ENCODE results near the gene UNC79. TPM values are rescaled to one million over a fixed set of nuclear protein-coding genes. Genes with fewer than 3 reads are reported as not detected.

UNC79 gene
- total RNA-seq, 1 donor from 2014 or later = 0.03 TPM

DNA sequence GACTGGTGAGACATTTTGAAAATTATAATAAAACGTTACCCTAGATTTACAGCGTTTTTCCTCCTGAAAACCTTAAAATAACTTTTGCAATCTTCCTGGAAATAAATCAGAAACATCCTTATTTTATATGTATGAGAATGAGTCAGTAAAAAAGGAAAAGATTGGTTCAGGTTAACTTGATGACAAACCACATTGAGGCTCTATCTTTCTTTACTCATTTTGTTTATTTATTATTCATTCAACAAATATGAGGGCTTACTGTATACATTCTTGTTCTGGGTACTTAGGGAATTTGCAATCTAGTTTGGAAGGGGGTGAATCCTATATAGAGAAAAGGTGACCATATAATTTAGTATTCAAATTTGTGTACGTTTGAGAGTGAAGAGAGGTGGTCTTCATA, 156.6 kb downstream of the UNC79 start:
- no peak overlapping the region for H3K4me3 Mint-ChIP-seq
- no peaks in the 10 kb centered on the region for H3K27me3 Mint-ChIP-seq (ENCODE audit: insufficient read depth)
- DNase-seq (ENCODE audit: low spot score) = no peak
- no peaks in the 10 kb centered on the region for H3K36me3 Mint-ChIP-seq (ENCODE audit: low read depth)
- no peaks in the 10 kb centered on the region for H3K9me3 Mint-ChIP-seq
- intact Hi-C loops (cut with micrococcal nuclease) = no loop called here
- no peak overlapping the region for H3K27ac Mint-ChIP-seq
- H3K4me1 Mint-ChIP-seq (ENCODE audit: low read depth) = no peaks in the 10 kb centered on the region

DNA sequence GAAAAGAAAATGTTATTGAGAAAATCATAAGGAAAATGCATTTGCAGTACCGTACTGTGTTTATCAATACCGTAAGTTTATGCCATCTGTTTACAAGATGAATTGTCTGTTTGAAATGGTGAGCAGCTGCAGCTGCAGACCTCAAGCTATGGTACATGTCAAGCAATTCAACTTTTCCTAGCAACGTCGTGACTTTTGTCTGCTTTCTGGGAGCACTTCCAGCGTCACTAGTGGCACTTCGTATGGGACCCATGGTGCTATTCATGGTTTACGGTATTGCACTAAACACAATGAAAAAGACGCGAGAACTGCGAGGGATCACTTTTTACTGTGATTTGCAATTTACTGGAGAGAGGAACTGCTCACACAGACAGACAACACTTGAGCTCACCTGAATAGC, 160.8 kb downstream of the UNC79 start:
- intact Hi-C loops (cut with micrococcal nuclease) = no loop called here
- no peaks in the 10 kb centered on the region for H3K4me1 Mint-ChIP-seq (ENCODE audit: low read depth)
- no peak overlapping the region for H3K4me3 Mint-ChIP-seq
- H3K9me3 Mint-ChIP-seq = no peaks in the 10 kb centered on the region
- H3K36me3 Mint-ChIP-seq (ENCODE audit: low read depth) = no peaks in the 10 kb centered on the region
- H3K27me3 Mint-ChIP-seq (ENCODE audit: insufficient read depth) = peaks cover 2% of the 10 kb centered on the region
- no peak overlapping the region for H3K27ac Mint-ChIP-seq
- DNase-seq (ENCODE audit: low spot score) = no peak

DNA sequence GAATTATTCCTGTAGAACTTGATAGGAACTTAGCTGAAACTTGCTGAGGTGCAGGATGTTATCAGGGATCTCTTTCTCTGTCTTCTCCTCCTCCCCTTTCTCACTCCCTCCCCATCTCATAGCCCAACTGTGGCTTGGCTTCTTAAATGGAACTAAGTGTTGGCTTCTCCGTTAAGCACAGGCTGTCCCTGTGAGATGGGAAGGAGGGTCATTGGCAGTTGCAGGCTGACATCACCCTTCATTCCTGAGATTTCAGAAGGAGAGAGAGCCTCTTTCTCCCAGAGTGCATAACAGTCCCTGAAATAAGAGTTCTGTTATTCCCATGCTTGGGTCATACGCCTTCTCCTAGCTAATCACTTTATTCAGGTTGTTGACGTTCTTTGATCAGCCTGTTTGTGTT, 162.0 kb downstream of the UNC79 start:
- Mint-ChIP-seq H3K36me3 (ENCODE audit: low read depth) (no peaks in the 10 kb centered on the region), H3K27ac (no peak overlapping the region), H3K4me3 (no peak overlapping the region), H3K27me3 (ENCODE audit: insufficient read depth) (peaks cover 2% of the 10 kb centered on the region), H3K9me3 (no peaks in the 10 kb centered on the region), H3K4me1 (ENCODE audit: low read depth) (no peaks in the 10 kb centered on the region)
- intact Hi-C loops (cut with micrococcal nuclease) = no loop called here
- DNase-seq (ENCODE audit: low spot score) = no peak

DNA sequence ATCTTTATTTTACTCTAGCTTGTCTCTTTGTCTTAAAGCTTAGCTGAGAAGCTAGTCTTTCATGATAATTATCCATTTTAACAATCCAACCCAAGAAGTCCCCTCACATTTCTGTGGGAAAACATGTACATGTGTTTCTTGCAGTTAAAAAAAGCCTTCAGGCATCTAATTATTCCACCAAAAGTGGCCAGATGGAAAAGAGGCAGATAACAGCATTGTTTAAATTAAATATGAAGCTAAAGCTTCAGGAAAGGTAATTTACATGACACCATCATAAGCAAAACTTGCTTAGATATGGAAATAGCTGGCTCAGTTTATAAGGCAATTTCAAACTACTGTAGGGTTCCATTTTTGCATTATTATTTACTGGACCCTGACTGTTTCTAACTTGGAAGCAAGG, 175.4 kb downstream of the UNC79 start:
- intact Hi-C loops (cut with micrococcal nuclease) = no loop called here
- Mint-ChIP-seq H3K4me3 (no peak overlapping the region), H3K9me3 (no peaks in the 10 kb centered on the region), H3K27me3 (ENCODE audit: insufficient read depth) (peaks cover 2% of the 10 kb centered on the region), H3K4me1 (ENCODE audit: low read depth) (no peaks in the 10 kb centered on the region), H3K27ac (no peak overlapping the region), H3K36me3 (ENCODE audit: low read depth) (no peaks in the 10 kb centered on the region)
- DNase-seq (ENCODE audit: low spot score) = no peak

DNA sequence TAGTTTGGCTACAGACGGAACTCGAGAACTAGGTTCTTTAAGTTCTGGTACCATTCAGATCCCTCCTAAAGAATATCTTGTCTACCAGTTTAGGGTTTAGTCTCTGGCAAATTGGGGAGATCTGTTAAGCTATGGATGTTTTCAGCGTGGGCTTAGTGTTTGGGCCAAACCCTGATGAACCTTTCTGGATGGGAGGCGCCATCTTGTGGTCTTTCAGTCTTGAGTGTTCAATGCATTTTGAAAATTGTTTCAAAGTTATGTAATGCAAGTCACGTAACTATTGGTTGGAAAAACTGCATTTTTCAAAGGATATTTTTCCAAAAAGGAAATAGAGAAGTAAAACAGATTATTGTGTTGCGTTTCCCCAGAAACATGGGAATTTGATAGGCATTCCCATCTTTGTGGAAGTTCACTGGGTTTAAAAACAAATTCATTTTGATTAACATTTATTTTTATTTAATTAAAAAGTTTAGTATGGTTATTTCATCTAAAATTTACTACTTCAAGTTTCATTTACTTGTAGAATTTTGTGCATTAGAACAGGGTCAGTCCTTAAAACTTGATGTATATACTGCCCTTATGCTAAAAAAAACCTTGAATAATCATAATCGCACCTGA, 188.5 kb downstream of the UNC79 start:
- Mint-ChIP-seq H3K9me3 (no peaks in the 10 kb centered on the region), H3K36me3 (ENCODE audit: low read depth) (no peaks in the 10 kb centered on the region), H3K27me3 (ENCODE audit: insufficient read depth) (peaks cover 7% of the 10 kb centered on the region), H3K4me1 (ENCODE audit: low read depth) (no peaks in the 10 kb centered on the region), H3K4me3 (no peak overlapping the region), H3K27ac (no peak overlapping the region)
- DNase-seq (ENCODE audit: low spot score) = no peak
- intact Hi-C loops (cut with micrococcal nuclease) = loop anchor here (5.0 kb wide), 1 partner anchor 412 kb away; the partner anchor contains the start of genes GON7 and UBR7

DNA sequence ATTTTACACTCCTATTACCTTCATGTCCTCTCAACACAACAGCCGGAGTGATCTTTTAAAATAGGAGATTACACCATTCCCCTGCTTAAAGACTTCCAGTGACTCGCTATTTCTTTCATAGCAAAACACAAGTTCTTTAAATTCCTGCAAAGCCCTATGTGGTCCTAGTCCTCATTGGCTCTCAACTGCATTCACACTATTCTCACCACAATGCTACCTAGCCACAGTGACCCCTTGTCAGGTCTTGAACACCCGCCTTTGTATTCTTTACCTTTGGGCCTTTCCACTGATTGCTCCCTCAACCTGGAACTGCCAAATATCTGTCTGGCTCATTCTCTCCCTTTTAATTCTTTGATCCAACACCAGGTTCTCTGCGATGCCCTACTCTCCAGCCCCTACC, 197.3 kb downstream of the UNC79 start:
- peaks cover 4% of the 10 kb centered on the region for H3K27me3 Mint-ChIP-seq (ENCODE audit: insufficient read depth)
- no peak overlapping the region for H3K4me3 Mint-ChIP-seq
- no peaks in the 10 kb centered on the region for H3K36me3 Mint-ChIP-seq (ENCODE audit: low read depth)
- no peak for DNase-seq (ENCODE audit: low spot score)
- H3K4me1 Mint-ChIP-seq (ENCODE audit: low read depth) = no peaks in the 10 kb centered on the region
- no peaks in the 10 kb centered on the region for H3K9me3 Mint-ChIP-seq
- intact Hi-C loops (cut with micrococcal nuclease) = no loop called here
- no peak overlapping the region for H3K27ac Mint-ChIP-seq

DNA sequence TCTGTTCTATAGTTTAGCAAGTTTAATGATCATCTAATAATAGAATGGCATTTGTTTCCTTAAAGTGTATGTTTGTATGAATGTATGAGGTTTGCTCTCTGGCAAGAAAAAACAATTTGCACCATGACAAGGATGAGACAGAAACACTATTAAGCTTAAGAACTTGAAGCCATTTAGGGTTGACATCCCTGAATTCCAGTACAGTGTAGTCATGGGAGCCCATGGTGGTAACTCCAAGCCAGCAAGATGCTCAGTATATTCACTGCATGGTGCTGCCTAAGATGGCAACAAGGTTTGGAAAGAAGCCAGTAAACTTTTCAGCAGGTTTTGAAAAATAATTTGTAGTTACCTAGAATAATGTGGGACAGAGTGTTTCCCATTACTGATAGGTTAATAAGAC, 198.9 kb downstream of the UNC79 start:
- Mint-ChIP-seq H3K9me3 (no peaks in the 10 kb centered on the region), H3K4me1 (ENCODE audit: low read depth) (no peaks in the 10 kb centered on the region), H3K27ac (no peak overlapping the region), H3K4me3 (no peak overlapping the region), H3K36me3 (ENCODE audit: low read depth) (no peaks in the 10 kb centered on the region), H3K27me3 (ENCODE audit: insufficient read depth) (peaks cover 5% of the 10 kb centered on the region)
- intact Hi-C loops (cut with micrococcal nuclease) = no loop called here
- no peak for DNase-seq (ENCODE audit: low spot score)

DNA sequence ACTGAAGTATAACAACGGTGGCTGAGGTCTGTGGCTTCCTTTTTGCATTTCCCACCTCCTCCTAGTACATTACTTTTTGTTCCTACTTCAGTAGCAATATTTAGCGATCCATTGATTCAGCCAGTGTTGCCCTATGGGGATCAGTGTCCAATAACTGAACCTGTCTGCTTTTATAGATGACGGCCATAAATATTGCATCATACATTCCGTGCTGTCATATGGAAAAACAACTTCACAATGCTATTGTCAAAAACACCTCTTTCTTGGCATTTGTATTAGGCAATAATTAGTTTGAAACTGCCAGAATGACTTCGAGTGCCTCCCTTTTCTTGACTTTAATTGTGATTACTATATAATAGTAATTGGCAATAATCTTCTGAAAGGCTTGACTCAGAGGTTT, 208.1 kb downstream of the UNC79 start:
- H3K27me3 Mint-ChIP-seq (ENCODE audit: insufficient read depth) = peaks cover 8% of the 10 kb centered on the region
- H3K9me3 Mint-ChIP-seq = no peaks in the 10 kb centered on the region
- DNase-seq (ENCODE audit: low spot score) = no peak
- intact Hi-C loops (cut with micrococcal nuclease) = no loop called here
- H3K27ac Mint-ChIP-seq = no peak overlapping the region
- H3K4me1 Mint-ChIP-seq (ENCODE audit: low read depth) = no peaks in the 10 kb centered on the region
- H3K36me3 Mint-ChIP-seq (ENCODE audit: low read depth) = peaks cover 2% of the 10 kb centered on the region
- H3K4me3 Mint-ChIP-seq = no peak overlapping the region

DNA sequence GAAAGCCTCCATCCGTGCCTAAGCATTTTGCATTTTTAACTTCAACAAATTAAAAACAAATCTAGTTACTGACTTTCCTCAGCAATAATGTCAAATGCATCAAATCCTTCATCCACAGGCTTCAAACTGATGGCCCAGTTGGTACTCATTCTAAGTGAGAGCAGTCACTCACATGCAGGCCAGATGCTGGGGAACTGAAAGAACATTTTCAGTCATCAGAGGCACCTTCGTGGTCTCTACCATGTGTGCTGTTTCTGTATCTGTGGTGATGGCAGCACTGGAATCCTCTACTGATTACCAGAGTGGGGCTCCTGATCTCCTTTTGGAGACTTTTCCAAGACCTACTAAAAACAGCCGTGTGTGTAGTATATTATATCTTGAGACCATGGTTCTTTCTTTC, 212.4 kb downstream of the UNC79 start:
- peaks cover 10% of the 10 kb centered on the region for H3K4me1 Mint-ChIP-seq (ENCODE audit: low read depth)
- no peak for DNase-seq (ENCODE audit: low spot score)

DNA sequence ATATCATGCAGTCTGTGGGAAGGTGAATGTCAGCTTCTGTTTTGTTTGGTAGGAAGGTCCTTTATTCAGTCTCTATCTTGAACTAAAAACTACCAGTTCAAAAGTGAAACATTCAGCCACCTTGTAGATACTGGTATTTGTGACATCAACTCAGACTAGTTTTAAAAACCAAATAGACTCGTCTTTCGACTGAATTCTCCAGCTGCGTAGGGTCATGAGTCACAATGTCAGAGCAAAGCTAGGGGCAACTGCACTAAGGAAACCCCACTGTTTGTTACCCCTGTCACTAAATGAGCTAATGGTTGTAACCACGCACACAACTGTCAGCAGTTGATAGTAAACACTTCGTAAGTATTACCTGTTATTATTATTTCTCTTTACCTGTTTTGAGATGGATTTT, 212.9 kb downstream of the UNC79 start:
- H3K4me1 Mint-ChIP-seq (ENCODE audit: low read depth) = peaks cover 16% of the 10 kb centered on the region
- H3K27me3 Mint-ChIP-seq (ENCODE audit: insufficient read depth) = peaks cover 13% of the 10 kb centered on the region
- H3K9me3 Mint-ChIP-seq = peaks cover 13% of the 10 kb centered on the region
- intact Hi-C loops (cut with micrococcal nuclease) = no loop called here
- no peak overlapping the region for H3K4me3 Mint-ChIP-seq
- DNase-seq (ENCODE audit: low spot score) = no peak
- H3K36me3 Mint-ChIP-seq (ENCODE audit: low read depth) = peaks cover 2% of the 10 kb centered on the region
- no peak overlapping the region for H3K27ac Mint-ChIP-seq

More for the DNA sequence above, 212.4 kb downstream of the UNC79 start:
- peaks cover 12% of the 10 kb centered on the region for H3K9me3 Mint-ChIP-seq
- H3K36me3 Mint-ChIP-seq (ENCODE audit: low read depth) = peaks cover 2% of the 10 kb centered on the region
- H3K27me3 Mint-ChIP-seq (ENCODE audit: insufficient read depth) = peaks cover 8% of the 10 kb centered on the region
- H3K27ac Mint-ChIP-seq = no peak overlapping the region
- H3K4me3 Mint-ChIP-seq = no peak overlapping the region
- intact Hi-C loops (cut with micrococcal nuclease) = no loop called here

DNA sequence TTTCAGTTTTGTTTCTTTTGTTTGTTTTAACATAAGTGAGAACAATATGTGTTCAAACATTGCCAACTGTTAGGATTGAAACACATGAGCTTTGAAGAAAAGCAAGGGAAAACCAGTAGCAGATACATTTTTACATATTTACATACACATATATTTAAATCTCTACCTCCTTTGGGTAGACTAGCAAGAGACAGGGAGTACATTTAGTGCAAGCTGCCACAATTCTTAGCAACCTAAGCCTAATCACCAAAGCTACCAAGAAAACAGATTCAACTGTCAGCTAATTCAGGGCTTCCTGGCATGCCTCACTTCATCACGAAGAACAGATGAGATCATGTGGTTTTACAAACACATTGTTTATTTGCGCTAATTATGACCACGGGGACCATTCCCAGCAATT, 214.5 kb downstream of the UNC79 start:
- peaks cover 19% of the 10 kb centered on the region for H3K4me1 Mint-ChIP-seq (ENCODE audit: low read depth)
- peaks cover 15% of the 10 kb centered on the region for H3K27me3 Mint-ChIP-seq (ENCODE audit: insufficient read depth)
- no peak overlapping the region for H3K27ac Mint-ChIP-seq
- DNase-seq (ENCODE audit: low spot score) = no peak
- peaks cover 13% of the 10 kb centered on the region for H3K9me3 Mint-ChIP-seq
- H3K4me3 Mint-ChIP-seq = no peak overlapping the region
- intact Hi-C loops (cut with micrococcal nuclease) = no loop called here
- H3K36me3 Mint-ChIP-seq (ENCODE audit: low read depth) = peaks cover 2% of the 10 kb centered on the region

DNA sequence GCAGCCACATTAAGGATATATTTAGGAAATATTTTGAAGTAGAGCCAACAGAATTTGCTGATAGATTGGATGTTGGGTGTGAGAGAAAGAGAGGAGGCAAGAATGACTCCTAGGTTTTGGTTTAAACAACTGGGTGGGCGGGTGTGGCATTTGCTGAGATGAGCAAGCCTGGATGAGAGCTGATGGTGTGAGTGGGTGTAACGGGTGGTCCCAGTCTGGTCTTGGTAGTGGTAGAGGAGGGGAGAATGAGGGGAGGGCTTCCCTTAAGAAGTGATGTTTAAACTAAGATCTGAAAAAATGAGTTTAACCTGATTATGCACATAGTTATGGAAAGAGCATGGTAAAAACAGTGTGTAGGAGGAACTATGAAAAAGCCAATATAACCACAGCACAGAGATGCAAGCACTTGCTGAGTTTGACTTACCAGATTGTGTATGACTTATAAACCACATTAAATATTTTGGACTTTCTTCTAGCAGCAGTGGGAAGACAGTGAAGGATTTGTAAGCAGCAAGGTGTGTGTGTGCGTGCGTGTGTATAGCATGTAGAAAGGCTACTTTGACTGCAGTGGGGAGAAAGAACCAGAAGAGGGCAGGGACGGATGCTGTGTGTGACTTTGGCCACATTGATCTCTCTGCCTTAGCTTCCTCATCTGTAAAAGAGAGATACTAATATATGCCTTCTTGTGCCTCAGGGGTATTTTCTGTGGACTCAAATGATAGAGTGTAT, 217.9 kb downstream of the UNC79 start:
- Mint-ChIP-seq H3K4me1 (ENCODE audit: low read depth) (peaks cover 19% of the 10 kb centered on the region), H3K27ac (peak overlapping the region; percentile 72), H3K4me3 (no peak overlapping the region), H3K9me3 (peaks cover 13% of the 10 kb centered on the region), H3K36me3 (ENCODE audit: low read depth) (no peaks in the 10 kb centered on the region), H3K27me3 (ENCODE audit: insufficient read depth) (peaks cover 16% of the 10 kb centered on the region)
- intact Hi-C loops (cut with micrococcal nuclease) = no loop called here
- DNase-seq (ENCODE audit: low spot score) = no peak

DNA sequence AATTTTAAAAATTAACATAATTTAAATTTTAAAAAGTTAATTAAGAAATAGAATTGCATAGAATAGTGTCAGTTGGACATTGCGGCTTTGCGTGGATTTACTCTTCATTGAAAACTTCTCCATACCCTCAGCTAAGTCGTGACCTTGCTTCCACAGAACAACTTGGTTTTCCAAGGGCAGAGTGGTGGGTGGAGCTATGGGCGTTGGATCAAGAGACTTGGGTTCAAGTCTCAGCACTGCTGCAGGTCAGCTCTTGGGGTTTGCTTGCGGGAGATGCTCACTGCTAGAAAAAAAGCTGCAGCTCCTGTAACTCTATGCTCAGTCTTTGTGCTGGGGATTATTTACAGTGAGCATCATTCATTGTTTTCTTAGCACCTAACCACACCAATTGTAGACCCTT, 223.9 kb downstream of the UNC79 start:
- DNase-seq (ENCODE audit: low spot score) = no peak
- no peaks in the 10 kb centered on the region for H3K9me3 Mint-ChIP-seq
- intact Hi-C loops (cut with micrococcal nuclease) = no loop called here
- H3K27me3 Mint-ChIP-seq (ENCODE audit: insufficient read depth) = peaks cover 12% of the 10 kb centered on the region
- H3K36me3 Mint-ChIP-seq (ENCODE audit: low read depth) = no peaks in the 10 kb centered on the region
- no peak overlapping the region for H3K4me3 Mint-ChIP-seq
- no peak overlapping the region for H3K27ac Mint-ChIP-seq
- no peaks in the 10 kb centered on the region for H3K4me1 Mint-ChIP-seq (ENCODE audit: low read depth)

Measured in activated T-helper 1 cell treated with anti-CD3 and anti-CD28 coated beads, Interleukin-12 subunit alpha, Interleukin-12 subunit beta, Interleukin-2, Interleukin-4 antibody, amounts not matched to agents 30 ng/mL and 10 ng/mL and 1 ng/mL, durations not matched to agents 14 hours and 24 hours and 36 hours (primary cell).